PC-3 (cell line): ENCODE measurements around the gene TMX3. TPM values are rescaled to one million over a fixed set of nuclear protein-coding genes. Genes with fewer than 3 reads are reported as not detected.

Experiments
- ATAC-seq: fragments of 200-7000 bp; cut with Tn5 transposase; 2 replicates; pipeline ENCODE4 v1.9.1; 2020; ENCODE audit warnings: mild to moderate bottlenecking, moderate library complexity
- BruUV-seq: library from RNA; stranded (reverse); fragments of 400-500 nt; replicated peaks from 2 replicates; lab custom pipeline; 2021; lab: Mats Ljungman, UMichigan
- CTCF ChIA-PET: fragments of 300-600 bp; sonication (Branson Sonifier 250); formaldehyde crosslinking; loops from one replicate; lab custom pipeline; 2022; ENCODE audit warnings: antibody characterized with exemption; lab: Charles Lee
- POLR2A ChIA-PET: fragments of 300-600 bp; sonication (Branson Sonifier 250); formaldehyde crosslinking; loops from one replicate; lab custom pipeline; 2022; ENCODE audit warnings: antibody characterized with exemption; ENCODE audit not compliant: unreplicated experiment; lab: Charles Lee
- DNase-seq: peaks from one replicate; pipeline ENCODE4 v3.0.0-alpha.2; 2015
- H2AFZ ChIP-seq: fragments of 300-600 bp; sonication (generic); 2 replicates; pipeline ENCODE4 v1.6.0; 2016; ENCODE audit warnings: antibody characterized with exemption, low read length
- H3F3A ChIP-seq: fragments of 300-600 bp; sonication (generic); one replicate; pipeline ENCODE4 v1.6.0; 2017; ENCODE audit warnings: antibody characterized with exemption, low read length, control low read depth, mild to moderate bottlenecking; ENCODE audit not compliant: unreplicated experiment
- H3K27ac ChIP-seq: fragments of 300-600 bp; sonication (generic); 2 replicates; pipeline ENCODE4 v1.5.1; 2016; ENCODE audit warnings: mild to moderate bottlenecking, low read length
- H3K27me3 ChIP-seq: fragments of 300-600 bp; sonication (generic); 2 replicates; pipeline ENCODE4 v1.6.1; 2016; ENCODE audit warnings: low read length, mixed read lengths
- H3K36me3 ChIP-seq: fragments of 300-600 bp; sonication (generic); 2 replicates; pipeline ENCODE4 v1.6.1; 2016; ENCODE audit warnings: low read depth, mixed run types, low read length, mixed read lengths
- H3K4me1 ChIP-seq: fragments of 300-600 bp; sonication (generic); 2 replicates; pipeline ENCODE4 v1.5.1; 2016; ENCODE audit warnings: low read length; ENCODE audit not compliant: insufficient read depth
- H3K4me2 ChIP-seq: fragments of 300-600 bp; sonication (generic); 2 replicates; pipeline ENCODE4 v1.6.0; 2016; ENCODE audit warnings: low read length
- H3K4me3 ChIP-seq: fragments of 300-600 bp; sonication (generic); 2 replicates; pipeline ENCODE4 v1.5.1; 2016; ENCODE audit warnings: mild to moderate bottlenecking, low read length, mixed read lengths
- H3K79me2 ChIP-seq: fragments of 300-600 bp; sonication (generic); 2 replicates; pipeline ENCODE4 v1.6.1; 2017; ENCODE audit warnings: low read length, mixed read lengths
- H3K9ac ChIP-seq: fragments of 300-600 bp; sonication (generic); 2 replicates; pipeline ENCODE4 v1.6.0; 2016; ENCODE audit warnings: mild to moderate bottlenecking, low read length
- H3K9me2 ChIP-seq: fragments of 300-600 bp; sonication (generic); replicated peaks from 2 replicates; pipeline ENCODE4 v1.6.1; 2016; ENCODE audit warnings: mixed run types, low read length, mixed read lengths
- H3K9me3 ChIP-seq: fragments of 300-600 bp; sonication (generic); 2 replicates; pipeline ENCODE4 v1.6.1; 2016; ENCODE audit warnings: low read length, mixed read lengths
- H4K20me1 ChIP-seq: fragments of 300-600 bp; sonication (generic); 2 replicates; pipeline ENCODE4 v1.6.1; 2016; ENCODE audit warnings: low read length, mixed read lengths
- EZH2 ChIP-seq: fragments of 300-600 bp; sonication (generic); IDR thresholded peaks from one replicate; pipeline ENCODE4 v1.6.1; 2017; ENCODE audit warnings: antibody characterized with exemption, mild to moderate bottlenecking, low read length; ENCODE audit not compliant: unreplicated experiment
- EZH2phosphoT487 ChIP-seq: fragments of 300-600 bp; sonication (generic); IDR thresholded peaks from 2 replicates; pipeline ENCODE4 v1.6.1; 2018; ENCODE audit warnings: mild to moderate bottlenecking, antibody characterized with exemption, low read length, borderline replicate concordance
- intact Hi-C: fragments of 100-400 bp; cut with micrococcal nuclease; formaldehyde crosslinking; loops from 2 replicates; pipeline ENCODE4 v1.9.0; 2023
- total RNA-seq: library from RNA; depleted of rRNA; stranded (reverse); fragments of >200 nt; gene quantifications from 2 replicates; pipeline ENCODE4 v1.2.3, GENCODE V29; 2014
- TF ChIP-seq, protein P1 (sequence below): fragments of 300-600 bp; sonication (generic); conservative IDR thresholded peaks from 2 replicates; pipeline ENCODE4 v1.5.1; 2017; ENCODE audit warnings: antibody characterized with exemption, low read depth, mild to moderate bottlenecking, low read length

The TMX3 gene
- total RNA-seq, 1 experiment from 2014 or later = 50.1 TPM

DNA sequence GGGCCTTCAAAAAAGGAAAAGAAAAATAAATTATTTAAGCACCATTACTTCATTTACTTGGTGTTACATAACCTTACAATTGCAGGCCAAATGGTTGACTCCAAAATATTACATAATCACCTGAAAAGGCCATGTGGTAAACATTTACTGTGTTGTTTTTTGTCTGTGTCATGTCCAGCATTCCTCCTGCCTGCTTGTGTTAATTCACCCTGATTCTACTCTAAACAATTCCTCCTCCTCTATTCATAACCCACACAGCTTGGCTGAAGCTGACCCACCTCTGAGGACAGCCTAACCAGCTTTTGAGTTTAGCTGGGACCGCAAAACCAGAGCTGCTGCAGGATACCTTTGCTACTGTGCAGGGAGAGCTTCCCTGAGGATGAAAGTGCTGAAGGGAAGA is 35.4 kb downstream of the TMX3 start:
- Histone ChIP-seq H3K9me2 (no peaks in the 10 kb centered on the region), H3F3A (no peaks in the 10 kb centered on the region), H3K4me3 (no peak overlapping the region), H3K9me3 (no peaks in the 10 kb centered on the region), H4K20me1 (no peaks in the 10 kb centered on the region), H2AFZ (no peak overlapping the region), H3K4me2 (no peak overlapping the region), H3K27ac (no peak overlapping the region), H3K4me1 (no peaks in the 10 kb centered on the region), H3K9ac (no peak overlapping the region), H3K36me3 (peaks cover 59% of the 10 kb centered on the region), H3K79me2 (no peaks in the 10 kb centered on the region), H3K27me3 (no peaks in the 10 kb centered on the region)
- intact Hi-C loops = no loop called here
- BruUV-seq = no TSS peak
- TF ChIP-seq EZH2phosphoT487 (no peak), EZH2 (no peak)
- TF ChIP-seq, protein P1, sequence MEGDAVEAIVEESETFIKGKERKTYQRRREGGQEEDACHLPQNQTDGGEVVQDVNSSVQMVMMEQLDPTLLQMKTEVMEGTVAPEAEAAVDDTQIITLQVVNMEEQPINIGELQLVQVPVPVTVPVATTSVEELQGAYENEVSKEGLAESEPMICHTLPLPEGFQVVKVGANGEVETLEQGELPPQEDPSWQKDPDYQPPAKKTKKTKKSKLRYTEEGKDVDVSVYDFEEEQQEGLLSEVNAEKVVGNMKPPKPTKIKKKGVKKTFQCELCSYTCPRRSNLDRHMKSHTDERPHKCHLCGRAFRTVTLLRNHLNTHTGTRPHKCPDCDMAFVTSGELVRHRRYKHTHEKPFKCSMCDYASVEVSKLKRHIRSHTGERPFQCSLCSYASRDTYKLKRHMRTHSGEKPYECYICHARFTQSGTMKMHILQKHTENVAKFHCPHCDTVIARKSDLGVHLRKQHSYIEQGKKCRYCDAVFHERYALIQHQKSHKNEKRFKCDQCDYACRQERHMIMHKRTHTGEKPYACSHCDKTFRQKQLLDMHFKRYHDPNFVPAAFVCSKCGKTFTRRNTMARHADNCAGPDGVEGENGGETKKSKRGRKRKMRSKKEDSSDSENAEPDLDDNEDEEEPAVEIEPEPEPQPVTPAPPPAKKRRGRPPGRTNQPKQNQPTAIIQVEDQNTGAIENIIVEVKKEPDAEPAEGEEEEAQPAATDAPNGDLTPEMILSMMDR = no peak
- ChIA-PET POLR2A (no interaction called here), CTCF (no interaction called here)
- no peak for ATAC-seq
- no peak for DNase-seq

- POLR2A ChIA-PET = no interaction called here
- BruUV-seq = no TSS peak
- Histone ChIP-seq H3K79me2 (no peaks in the 10 kb centered on the region), H4K20me1 (no peaks in the 10 kb centered on the region), H3K27me3 (no peaks in the 10 kb centered on the region), H2AFZ (no peak overlapping the region), H3F3A (no peaks in the 10 kb centered on the region), H3K9me3 (no peaks in the 10 kb centered on the region), H3K27ac (no peak overlapping the region), H3K9me2 (no peaks in the 10 kb centered on the region), H3K9ac (no peak overlapping the region), H3K4me2 (no peak overlapping the region), H3K36me3 (peaks cover 46% of the 10 kb centered on the region), H3K4me3 (no peak overlapping the region), H3K4me1 (no peaks in the 10 kb centered on the region)
- intact Hi-C loops = no loop called here
- DNase-seq = no peak
- CTCF ChIA-PET = interaction anchor here (0.5 kb wide), 1 partner anchor 1453 kb away, joined by 3 read pairs; no protein-coding TSS in a partner anchor
- TF ChIP-seq, protein P1 = peak; percentile 41; the same call in 1 of the 2 replicates
- no peak for TF ChIP-seq EZH2
- ATAC-seq = peak; percentile 45
Measured at GRCh38 chr18:68676913-68677312, 38.0 kb downstream of the TMX3 start.

DNA sequence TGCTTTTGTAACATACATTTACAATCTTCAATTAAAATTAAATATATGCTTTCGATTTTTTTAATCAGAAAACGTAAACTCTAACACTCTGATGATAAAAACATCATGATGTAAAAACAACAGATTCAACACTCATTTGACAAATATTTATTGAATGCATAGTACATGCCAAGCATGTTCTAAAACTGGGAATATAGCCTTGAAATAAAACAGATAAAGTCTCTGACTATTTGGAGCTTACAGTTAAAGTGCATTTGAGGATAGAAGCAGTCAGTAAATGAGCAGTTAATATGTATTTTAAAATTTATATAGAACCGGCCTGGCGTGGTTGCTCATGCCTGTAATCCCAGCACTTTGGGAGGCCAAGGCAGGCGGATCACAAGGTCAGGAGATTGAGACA is 47.8 kb downstream of the TMX3 start:
- Histone ChIP-seq H3K36me3 (no peaks in the 10 kb centered on the region), H3K9me2 (no peaks in the 10 kb centered on the region), H3K9me3 (no peaks in the 10 kb centered on the region), H3K4me1 (no peaks in the 10 kb centered on the region), H3K4me3 (no peak overlapping the region), H3F3A (no peaks in the 10 kb centered on the region), H2AFZ (no peak overlapping the region), H4K20me1 (no peaks in the 10 kb centered on the region), H3K4me2 (no peak overlapping the region), H3K79me2 (no peaks in the 10 kb centered on the region), H3K9ac (no peak overlapping the region), H3K27ac (no peak overlapping the region), H3K27me3 (no peaks in the 10 kb centered on the region)
- no TSS peak for BruUV-seq
- intact Hi-C loops = loop anchor here (10.0 kb wide), 1 partner anchor 802 kb away; no protein-coding TSS in a partner anchor
- POLR2A ChIA-PET = no interaction called here
- no peak for ATAC-seq
- TF ChIP-seq EZH2 (no peak), EZH2phosphoT487 (no peak)
- TF ChIP-seq, protein P1 = no peak
- DNase-seq = no peak
- CTCF ChIA-PET = no interaction called here
